Glutamatergic neuron (in vitro differentiated cells): Measurements from ENCODE around the gene COX7A1. TPM values are rescaled to one million over a fixed set of nuclear protein-coding genes. Genes with fewer than 3 reads are reported as not detected.
A peak's percentile ranks its signal among the peaks of the same experiment; 100 is the strongest.

Source experiments
- DNase-seq: peaks from one replicate; pipeline ENCODE4 v3.0.0; 2022
- H3K27ac Mint-ChIP-seq: one replicate; pipeline ENCODE4 v1.8.0; 2020; ENCODE audit warnings: mild to moderate bottlenecking, mixed read lengths, inconsistent platforms; ENCODE audit not compliant: unreplicated experiment
- H3K27me3 Mint-ChIP-seq: one replicate; pipeline ENCODE4 v1.8.0; 2020; ENCODE audit warnings: mild to moderate bottlenecking, moderate library complexity, mixed read lengths, inconsistent platforms; ENCODE audit not compliant: unreplicated experiment
- H3K36me3 Mint-ChIP-seq: one replicate; pipeline ENCODE4 v1.8.0; 2020; ENCODE audit warnings: mild to moderate bottlenecking, mixed read lengths, inconsistent platforms; ENCODE audit not compliant: unreplicated experiment
- H3K4me1 Mint-ChIP-seq: one replicate; pipeline ENCODE4 v1.8.0; 2020; ENCODE audit warnings: mild to moderate bottlenecking, low read depth, mixed read lengths, inconsistent platforms; ENCODE audit not compliant: unreplicated experiment
- H3K4me3 Mint-ChIP-seq: one replicate; pipeline ENCODE4 v1.8.0; 2020; ENCODE audit warnings: mild to moderate bottlenecking, mixed read lengths, inconsistent platforms; ENCODE audit not compliant: unreplicated experiment
- H3K9me3 Mint-ChIP-seq: one replicate; pipeline ENCODE4 v1.8.0; 2020; ENCODE audit warnings: mild to moderate bottlenecking, moderate library complexity, mixed read lengths, inconsistent platforms; ENCODE audit not compliant: unreplicated experiment
- total RNA-seq: library from RNA; stranded (reverse); fragmentation: NEBNext Ultra II Directional; extraction: Animal tissue kit (Norgen Biotek cat#: 25700); gene quantifications from one replicate; pipeline ENCODE4 v1.2.1, GENCODE V29; 2021; ENCODE audit not compliant: unreplicated experiment
- TF ChIP-seq, protein P1 (sequence below): fragments of 200-600 bp; sonication (generic); IDR thresholded peaks from one replicate; pipeline ENCODE4 v1.5.0; 2021; ENCODE audit not compliant: partially characterized antibody, unreplicated experiment

Gene COX7A1
- total RNA-seq, 1 donor from 2014 or later: 62.3 TPM

DNA sequence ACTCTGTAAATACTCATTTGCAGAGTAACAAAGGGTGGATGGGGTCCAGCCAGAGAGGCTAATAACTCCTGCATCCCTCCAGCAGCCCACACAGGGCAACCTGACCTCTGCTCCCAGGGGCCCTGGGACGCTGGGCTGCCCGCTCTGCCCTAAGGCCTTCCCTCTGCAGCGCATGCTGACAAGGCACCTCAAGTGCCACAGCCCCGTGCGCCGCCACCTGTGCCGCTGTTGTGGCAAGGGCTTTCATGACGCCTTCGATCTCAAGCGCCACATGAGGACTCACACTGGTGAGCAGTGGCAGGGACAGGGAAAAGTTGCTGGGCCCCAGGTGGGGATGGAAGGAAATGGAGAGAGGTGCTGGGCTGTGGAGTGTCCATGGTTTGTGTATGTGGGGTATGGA lies 39.6 kb downstream of the COX7A1 start:
- peak overlapping the region; percentile 98 for H3K4me3 Mint-ChIP-seq
- H3K36me3 Mint-ChIP-seq: no peaks in the 10 kb centered on the region
- TF ChIP-seq, protein P1, sequence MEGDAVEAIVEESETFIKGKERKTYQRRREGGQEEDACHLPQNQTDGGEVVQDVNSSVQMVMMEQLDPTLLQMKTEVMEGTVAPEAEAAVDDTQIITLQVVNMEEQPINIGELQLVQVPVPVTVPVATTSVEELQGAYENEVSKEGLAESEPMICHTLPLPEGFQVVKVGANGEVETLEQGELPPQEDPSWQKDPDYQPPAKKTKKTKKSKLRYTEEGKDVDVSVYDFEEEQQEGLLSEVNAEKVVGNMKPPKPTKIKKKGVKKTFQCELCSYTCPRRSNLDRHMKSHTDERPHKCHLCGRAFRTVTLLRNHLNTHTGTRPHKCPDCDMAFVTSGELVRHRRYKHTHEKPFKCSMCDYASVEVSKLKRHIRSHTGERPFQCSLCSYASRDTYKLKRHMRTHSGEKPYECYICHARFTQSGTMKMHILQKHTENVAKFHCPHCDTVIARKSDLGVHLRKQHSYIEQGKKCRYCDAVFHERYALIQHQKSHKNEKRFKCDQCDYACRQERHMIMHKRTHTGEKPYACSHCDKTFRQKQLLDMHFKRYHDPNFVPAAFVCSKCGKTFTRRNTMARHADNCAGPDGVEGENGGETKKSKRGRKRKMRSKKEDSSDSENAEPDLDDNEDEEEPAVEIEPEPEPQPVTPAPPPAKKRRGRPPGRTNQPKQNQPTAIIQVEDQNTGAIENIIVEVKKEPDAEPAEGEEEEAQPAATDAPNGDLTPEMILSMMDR: no peak
- H3K4me1 Mint-ChIP-seq: peaks cover 17% of the 10 kb centered on the region
- DNase-seq: no peak
- peak overlapping the region; percentile 55 for H3K27ac Mint-ChIP-seq
- peaks cover 17% of the 10 kb centered on the region for H3K27me3 Mint-ChIP-seq
- peaks cover 21% of the 10 kb centered on the region for H3K9me3 Mint-ChIP-seq

DNA sequence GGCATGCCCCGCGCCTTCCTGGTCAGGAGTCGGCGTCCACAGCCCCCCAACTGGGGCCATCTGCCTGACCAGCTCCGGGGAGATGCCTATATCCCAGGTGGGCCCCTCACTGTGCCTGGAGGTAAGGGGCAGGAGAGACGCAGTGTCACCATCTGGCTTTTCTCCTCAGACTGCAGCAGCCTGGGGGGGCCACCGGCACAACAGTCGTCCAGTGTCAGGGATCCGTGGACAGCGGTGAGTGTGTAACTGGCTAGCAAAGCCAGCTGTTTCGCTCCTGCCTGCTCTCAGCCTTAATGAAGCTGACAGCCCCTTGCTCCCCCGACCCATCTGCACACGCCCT lies 41.1 kb downstream of the COX7A1 start:
- Mint-ChIP-seq H3K36me3 (no peaks in the 10 kb centered on the region), H3K4me1 (peaks cover 15% of the 10 kb centered on the region), H3K9me3 (peaks cover 17% of the 10 kb centered on the region), H3K27ac (peak overlapping the region; percentile 89), H3K4me3 (peak overlapping the region; percentile 53), H3K27me3 (peaks cover 15% of the 10 kb centered on the region)
- DNase-seq: peak; percentile 68
- TF ChIP-seq, protein P1: no peak

GRCh38 chr19:36110487-36111199 lies 41.6 kb downstream of the COX7A1 start, which contains the start of gene OVOL3:
OVOL3 (plus strand) TSS chr19:36111143; CDS start chr19:36111203, 60 bp downstream.
- peaks cover 15% of the 10 kb centered on the region for H3K4me1 Mint-ChIP-seq
- TF ChIP-seq, protein P1: no peak
- H3K27ac Mint-ChIP-seq: peak within 1 kb of the TSS; percentile 89
- peaks cover 15% of the 10 kb centered on the region for H3K9me3 Mint-ChIP-seq
- peaks cover 15% of the 10 kb centered on the region for H3K27me3 Mint-ChIP-seq
- H3K36me3 Mint-ChIP-seq: no peaks in the 10 kb centered on the region
- DNase-seq: no peak
- peak within 1 kb of the TSS; percentile 53 for H3K4me3 Mint-ChIP-seq

DNA sequence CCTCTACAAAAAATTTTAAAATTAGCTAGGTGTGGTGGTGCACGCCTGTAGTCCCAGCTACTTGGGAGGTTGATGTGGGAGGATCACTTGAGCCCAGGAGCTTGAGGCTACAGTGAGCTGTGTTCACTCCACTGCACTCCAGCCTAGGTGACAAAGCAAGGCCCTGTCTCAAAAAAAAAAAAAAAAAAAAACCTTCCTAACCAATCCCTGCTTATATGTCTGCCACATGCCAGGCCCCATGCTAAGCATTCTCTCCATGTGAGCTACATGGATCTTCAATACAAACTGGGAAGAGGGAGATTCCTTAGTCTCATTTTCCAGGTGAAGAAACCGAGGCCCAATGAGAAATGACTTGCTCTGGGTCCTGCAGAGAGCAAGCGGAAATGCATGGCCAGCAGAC lies 43.6 kb downstream of the COX7A1 start:
- H3K4me1 Mint-ChIP-seq: peaks cover 14% of the 10 kb centered on the region
- H3K27ac Mint-ChIP-seq: no peak overlapping the region
- H3K27me3 Mint-ChIP-seq: peaks cover 7% of the 10 kb centered on the region
- DNase-seq: no peak
- TF ChIP-seq, protein P1: no peak
- no peaks in the 10 kb centered on the region for H3K36me3 Mint-ChIP-seq
- H3K9me3 Mint-ChIP-seq: peaks cover 7% of the 10 kb centered on the region
- H3K4me3 Mint-ChIP-seq: no peak overlapping the region

DNA sequence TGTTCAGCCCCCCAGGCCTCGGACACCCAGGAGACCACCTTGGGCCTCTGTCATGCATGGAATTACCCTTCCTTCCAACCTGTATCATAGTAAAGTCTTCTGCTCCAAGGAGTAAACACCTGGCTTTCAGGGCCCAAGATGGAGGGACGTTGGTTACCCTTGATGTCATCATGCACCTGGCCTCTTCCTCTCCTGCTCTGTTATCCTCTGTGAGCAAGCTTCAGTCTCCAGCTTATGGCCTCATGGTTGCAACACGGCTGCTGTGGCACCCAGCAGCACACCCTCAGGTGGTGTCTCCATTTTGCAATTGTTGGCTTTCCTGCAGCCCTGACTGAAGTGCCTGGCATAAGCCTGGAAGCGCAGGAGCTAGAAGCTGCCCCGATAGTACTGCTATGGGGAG lies 45.3 kb downstream of the COX7A1 start:
- Mint-ChIP-seq H3K36me3 (no peaks in the 10 kb centered on the region), H3K27me3 (peaks cover 5% of the 10 kb centered on the region), H3K27ac (no peak overlapping the region), H3K9me3 (peaks cover 7% of the 10 kb centered on the region), H3K4me3 (no peak overlapping the region), H3K4me1 (peaks cover 6% of the 10 kb centered on the region)
- DNase-seq: no peak
- TF ChIP-seq, protein P1: no peak
